ENCODE results near the gene ANO9.

- TF ChIP-seq CTCF (IDR thresholded peaks at IDR 0.05; ENCODE audit: low read depth, low read length, missing input control), result no peak
- no peak for TF ChIP-seq GABPA (IDR thresholded peaks at IDR 0.05 in 1 of 2, conservative IDR thresholded peaks at IDR 0.05 in 1 of 2)
- TF ChIP-seq ZBTB33 (IDR thresholded peaks at IDR 0.05), result no peak
- TF ChIP-seq RXRA (IDR thresholded peaks at IDR 0.05), result no peak
- TF ChIP-seq SP1 (IDR thresholded peaks at IDR 0.05), result no peak
- TF ChIP-seq MAX (IDR thresholded peaks at IDR 0.05), result no peak
- no peak for TF ChIP-seq JUND (IDR thresholded peaks at IDR 0.05)
- no peak for TF ChIP-seq FOXA1 (IDR thresholded peaks at IDR 0.05)
- no peak for TF ChIP-seq YY1 (IDR thresholded peaks at IDR 0.05)
- no peak for TF ChIP-seq ATF3 (IDR thresholded peaks at IDR 0.05)
- TF ChIP-seq REST (IDR thresholded peaks at IDR 0.05), result no peak
- TF ChIP-seq RAD21 (IDR thresholded peaks at IDR 0.05), result no peak
Observed at GRCh38 chr11:407651-408123, 34.1 kb downstream of the ANO9 start.

Data from liver (tissue), 3 donors.